Activated CD8-positive, alpha-beta memory T cell treated with anti-CD3 and anti-CD28 coated beads, Interleukin-2, amount 50 U/mL, for 1 hour (primary cell): ENCODE results near the gene SPATA17.
"Not testable (repeated sequence)": the region's sequence is repeated elsewhere in the genome, so short reads cannot be mapped to it uniquely, and the experiment has no call there.

ENCODE experiments used
- DNase-seq: peaks from one replicate; pipeline ENCODE4 v3.0.0-alpha.2; 2020; ENCODE audit errors: extremely low read depth

The SPATA17 gene

GRCh38 chr1:217630711-217631591 is at the start of gene SPATA17, which contains the start of gene GPATCH2:
TSS of gene SPATA17 (plus strand) at chr1:217631344. CDS start at chr1:217631379, 35 bp downstream.
TSS of gene GPATCH2 (minus strand) at chr1:217631090. CDS start at chr1:217630971, 119 bp downstream.
- DNase-seq: peak; percentile 45

- not testable (repeated sequence) for DNase-seq
These were observed 46.8 kb upstream of the SPATA17 start for GRCh38 chr1:217584286-217584811.

- no peak for DNase-seq
These were observed 45.6 kb upstream of the SPATA17 start for GRCh38 chr1:217585577-217585976.

GRCh38 chr1:217586586-217586985 is 44.6 kb upstream of the SPATA17 start:
- DNase-seq: no peak

- DNase-seq: no peak
These were observed 40.5 kb upstream of the SPATA17 start for GRCh38 chr1:217590598-217590997.

GRCh38 chr1:217599154-217599553 is 32.0 kb upstream of the SPATA17 start:
- DNase-seq: no peak

- DNase-seq: no peak
These were observed 28.8 kb upstream of the SPATA17 start for GRCh38 chr1:217602380-217602779.

GRCh38 chr1:217605390-217605789 is 25.8 kb upstream of the SPATA17 start:
- no peak for DNase-seq

- no peak for DNase-seq
These were observed 16.9 kb upstream of the SPATA17 start for GRCh38 chr1:217614200-217614712.

GRCh38 chr1:217617126-217617525 is 14.0 kb upstream of the SPATA17 start:
- no peak for DNase-seq

GRCh38 chr1:217620814-217621213 is 10.3 kb upstream of the SPATA17 start:
- DNase-seq: no peak

GRCh38 chr1:217622042-217622441 is 9.1 kb upstream of the SPATA17 start:
- DNase-seq: no peak

- no peak for DNase-seq
These were observed 4.8 kb upstream of the SPATA17 start for GRCh38 chr1:217626321-217626720.

GRCh38 chr1:217627431-217627830 is 3.7 kb upstream of the SPATA17 start:
- no peak for DNase-seq

GRCh38 chr1:217642455-217642854 is 11.3 kb downstream of the SPATA17 start:
- no peak for DNase-seq

- DNase-seq: no peak
These were observed 16.6 kb downstream of the SPATA17 start for GRCh38 chr1:217647791-217648190.

GRCh38 chr1:217650674-217651073 is 19.5 kb downstream of the SPATA17 start:
- DNase-seq: no peak

- no peak for DNase-seq
These were observed 29.4 kb downstream of the SPATA17 start for GRCh38 chr1:217660353-217661062.

GRCh38 chr1:217661407-217661806 is 30.3 kb downstream of the SPATA17 start:
- DNase-seq: no peak

GRCh38 chr1:217668351-217668940 is 37.3 kb downstream of the SPATA17 start:
- DNase-seq: no peak

- no peak for DNase-seq
These were observed 42.2 kb downstream of the SPATA17 start for GRCh38 chr1:217673387-217673786.
